OCI-LY3 (cell line): ENCODE measurements around the gene TERC.

Experiments
- EZH2phosphoT487 ChIP-seq: fragments of 200-600 bp; shearing (Covaris generic); IDR thresholded peaks from 2 replicates; pipeline ENCODE4 v1.6.1; 2018; ENCODE audit warnings: antibody characterized with exemption, mixed run types, low read depth
- TF ChIP-seq, protein P1 (sequence below): fragments of 200-600, 300-600 bp; sonication (generic); IDR thresholded peaks from 2 replicates; pipeline ENCODE4 v1.5.1; 2014; ENCODE audit warnings: antibody characterized with exemption, low read length, low read depth

DNA sequence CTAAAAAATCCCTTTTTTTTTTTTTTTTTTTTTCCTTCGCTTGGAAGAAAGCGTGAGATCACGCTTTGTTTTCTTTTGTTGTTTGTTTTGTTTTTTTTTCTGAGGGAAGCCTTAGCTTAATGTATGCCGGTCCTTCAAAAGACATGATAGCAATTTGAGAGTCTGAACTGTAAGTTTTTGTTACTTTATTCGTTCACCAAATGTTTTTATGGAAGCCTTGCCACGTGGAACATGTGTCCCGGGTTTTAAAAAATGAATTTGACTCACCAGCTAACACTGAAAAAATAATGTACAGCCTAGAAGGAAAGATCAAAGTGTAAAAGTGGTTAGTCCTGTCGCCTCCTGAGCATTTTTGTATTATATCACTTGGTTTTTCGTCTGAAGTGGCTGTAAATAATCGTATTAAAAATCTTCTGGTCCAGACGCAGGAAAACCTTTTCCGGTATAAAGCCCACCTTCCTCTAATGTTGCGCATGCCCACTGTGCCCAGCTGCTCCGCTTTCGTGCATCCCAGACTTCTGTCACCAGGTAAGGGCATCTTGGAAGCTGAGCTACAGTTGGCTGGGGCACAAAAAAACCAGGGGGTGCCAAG lies 7.5 kb upstream of the TERC start:
- TF ChIP-seq, protein P1, sequence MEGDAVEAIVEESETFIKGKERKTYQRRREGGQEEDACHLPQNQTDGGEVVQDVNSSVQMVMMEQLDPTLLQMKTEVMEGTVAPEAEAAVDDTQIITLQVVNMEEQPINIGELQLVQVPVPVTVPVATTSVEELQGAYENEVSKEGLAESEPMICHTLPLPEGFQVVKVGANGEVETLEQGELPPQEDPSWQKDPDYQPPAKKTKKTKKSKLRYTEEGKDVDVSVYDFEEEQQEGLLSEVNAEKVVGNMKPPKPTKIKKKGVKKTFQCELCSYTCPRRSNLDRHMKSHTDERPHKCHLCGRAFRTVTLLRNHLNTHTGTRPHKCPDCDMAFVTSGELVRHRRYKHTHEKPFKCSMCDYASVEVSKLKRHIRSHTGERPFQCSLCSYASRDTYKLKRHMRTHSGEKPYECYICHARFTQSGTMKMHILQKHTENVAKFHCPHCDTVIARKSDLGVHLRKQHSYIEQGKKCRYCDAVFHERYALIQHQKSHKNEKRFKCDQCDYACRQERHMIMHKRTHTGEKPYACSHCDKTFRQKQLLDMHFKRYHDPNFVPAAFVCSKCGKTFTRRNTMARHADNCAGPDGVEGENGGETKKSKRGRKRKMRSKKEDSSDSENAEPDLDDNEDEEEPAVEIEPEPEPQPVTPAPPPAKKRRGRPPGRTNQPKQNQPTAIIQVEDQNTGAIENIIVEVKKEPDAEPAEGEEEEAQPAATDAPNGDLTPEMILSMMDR, result no peak
- TF ChIP-seq EZH2phosphoT487, result no peak
